ENCODE measurements around the gene KIF22. TPM values are rescaled to one million over a fixed set of nuclear protein-coding genes. Genes with fewer than 3 reads are reported as not detected.
"Not testable (repeated sequence)": the region's sequence is repeated elsewhere in the genome, so short reads cannot be mapped to it uniquely, and the experiment has no call there.

KIF22 gene
- total RNA-seq, 1 donor from 2014 or later, result 28.6 TPM

GRCh38 chr16:29756654-29757053 is 33.9 kb upstream of the KIF22 start:
- H3K9me3 ChIP-seq, result no peaks in the 10 kb centered on the region
- no peaks in the 10 kb centered on the region for H3K27me3 ChIP-seq
- no peak for DNase-seq (ENCODE audit: low spot score in 2 of 2)
- no peak for TF ChIP-seq CTCF (IDR thresholded peaks at IDR 0.05)
- no peak overlapping the region for H3K4me3 ChIP-seq
- H3K27ac ChIP-seq, result no peak overlapping the region
- intact Hi-C loops (cut with DNase I), result no loop called here
- no peaks in the 10 kb centered on the region for H3K36me3 ChIP-seq
- H3K4me1 ChIP-seq, result no peaks in the 10 kb centered on the region

DNA sequence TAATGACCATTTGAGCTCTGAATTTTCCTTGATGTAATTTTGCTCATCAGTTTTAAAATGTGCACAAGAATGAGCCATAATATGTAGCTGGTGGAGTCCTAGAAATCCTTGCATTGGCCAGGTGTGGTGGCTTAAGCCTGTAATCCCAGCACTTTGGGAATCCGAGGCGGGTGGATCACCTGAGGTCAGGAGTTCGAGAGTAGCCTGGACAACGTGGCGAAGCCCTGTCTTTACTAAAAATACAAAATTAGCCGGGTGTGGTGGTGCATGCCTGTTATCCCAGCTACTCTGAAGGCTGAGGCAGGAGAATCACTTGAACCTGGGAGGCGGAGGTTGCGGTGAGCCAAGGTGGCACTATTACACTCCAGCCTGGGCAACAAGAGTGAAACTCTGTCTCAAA is 33.5 kb upstream of the KIF22 start:
- H3K36me3 ChIP-seq; H3K4me3 ChIP-seq; H3K9me3 ChIP-seq; intact Hi-C loops (cut with DNase I); H3K27me3 ChIP-seq; H3K4me1 ChIP-seq; DNase-seq (ENCODE audit: low spot score in 2 of 2); H3K27ac ChIP-seq: not testable (repeated sequence)

DNA sequence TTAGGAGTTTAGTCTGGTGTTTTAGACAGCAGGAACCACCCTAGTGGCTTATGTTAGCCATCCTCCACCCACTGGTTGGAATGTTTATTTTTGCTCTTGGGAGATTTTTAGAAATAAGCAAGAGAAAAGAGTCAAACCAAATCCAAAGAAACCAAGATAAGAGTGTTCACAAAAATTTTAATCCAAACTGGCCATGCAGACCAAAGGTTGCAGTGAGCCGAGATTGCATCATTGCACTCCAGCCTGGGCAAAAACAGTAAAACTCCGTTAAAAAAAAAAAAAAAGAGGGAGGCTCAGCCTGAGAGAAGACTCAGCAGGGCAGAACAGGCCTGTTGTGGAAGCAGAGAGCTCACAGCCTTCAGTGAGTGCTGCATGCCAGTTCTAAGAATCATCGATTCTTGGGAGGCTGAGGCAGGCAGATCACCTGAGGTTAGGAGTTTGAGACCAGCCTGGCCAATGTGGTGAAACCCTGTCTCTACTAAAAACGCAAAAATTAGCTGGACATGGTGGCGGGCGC is 32.5 kb upstream of the KIF22 start:
- intact Hi-C loops (cut with DNase I), result no loop called here
- Histone ChIP-seq H3K4me3 (no peak overlapping the region), H3K9me3 (no peaks in the 10 kb centered on the region), H3K4me1 (no peaks in the 10 kb centered on the region), H3K27ac (peak overlapping the region in 1 of 2 donors; percentile 22), H3K36me3 (no peaks in the 10 kb centered on the region), H3K27me3 (no peaks in the 10 kb centered on the region)
- TF ChIP-seq CTCF (IDR thresholded peaks at IDR 0.05), result no peak
- no peak for DNase-seq (ENCODE audit: low spot score in 2 of 2)

DNA sequence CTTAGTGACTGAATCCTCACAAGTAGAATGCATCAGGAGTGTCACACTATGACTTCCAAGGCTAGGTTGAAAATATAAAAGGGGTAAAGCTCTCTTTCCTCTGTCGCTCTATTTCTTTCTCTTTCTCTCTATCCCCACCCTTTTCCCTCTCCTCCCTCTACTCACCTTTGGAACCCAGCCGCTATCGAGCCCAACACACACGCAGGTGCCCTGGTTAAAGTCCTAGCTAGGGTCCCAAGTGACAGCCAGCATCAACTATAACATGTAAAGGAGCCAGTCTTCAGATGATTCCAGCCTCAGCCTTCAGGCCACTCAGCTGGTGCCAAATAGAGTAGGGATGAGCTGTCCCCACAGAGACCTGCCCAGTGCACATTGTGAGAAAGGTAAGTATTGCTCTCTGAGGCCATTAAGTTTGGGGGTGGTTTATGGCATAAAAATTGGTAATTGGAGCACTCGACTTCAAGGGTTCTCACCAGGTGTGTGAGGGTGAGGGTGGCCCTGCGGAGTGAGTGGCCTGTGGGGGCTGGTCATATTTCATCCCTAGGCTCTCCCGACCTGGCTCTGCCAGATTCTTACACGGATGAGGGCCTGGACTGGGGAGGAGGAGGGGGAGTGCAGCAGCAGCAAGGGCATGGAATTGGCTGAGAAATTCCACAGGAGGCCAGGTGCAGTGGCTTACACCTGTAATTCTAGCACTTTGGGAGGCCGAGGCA is 29.8 kb upstream of the KIF22 start:
- intact Hi-C loops (cut with DNase I), result no loop called here
- no peak overlapping the region for H3K4me3 ChIP-seq

DNA sequence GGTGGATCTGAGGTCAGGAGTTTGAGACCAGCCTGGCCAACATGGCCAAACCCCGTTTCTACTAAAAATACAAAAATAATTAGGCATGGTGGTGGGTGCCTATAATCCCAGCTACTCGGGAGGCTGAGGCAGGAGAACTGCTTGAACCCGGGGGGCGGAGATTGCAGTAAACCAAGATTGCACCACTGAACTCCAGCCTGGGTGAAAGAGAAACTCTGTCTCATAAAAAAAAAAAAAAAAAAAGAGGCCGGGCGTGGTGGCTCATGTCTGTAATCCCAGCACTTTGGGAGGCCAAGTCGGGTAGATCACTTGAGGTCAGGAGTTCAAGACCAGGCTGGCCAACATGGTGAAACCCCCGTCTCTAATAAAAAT is 29.3 kb upstream of the KIF22 start:
- intact Hi-C loops (cut with DNase I); DNase-seq (ENCODE audit: low spot score in 2 of 2); H3K27me3 ChIP-seq; H3K9me3 ChIP-seq; H3K36me3 ChIP-seq; H3K4me1 ChIP-seq; H3K4me3 ChIP-seq; H3K27ac ChIP-seq: not testable (repeated sequence)

More for the DNA sequence above, 29.8 kb upstream of the KIF22 start:
- H3K27ac ChIP-seq, result no peak overlapping the region
- no peak for TF ChIP-seq CTCF (IDR thresholded peaks at IDR 0.05)
- no peaks in the 10 kb centered on the region for H3K27me3 ChIP-seq
- no peaks in the 10 kb centered on the region for H3K36me3 ChIP-seq
- no peaks in the 10 kb centered on the region for H3K9me3 ChIP-seq
- no peaks in the 10 kb centered on the region for H3K4me1 ChIP-seq
- no peak for DNase-seq (ENCODE audit: low spot score in 2 of 2)

DNA sequence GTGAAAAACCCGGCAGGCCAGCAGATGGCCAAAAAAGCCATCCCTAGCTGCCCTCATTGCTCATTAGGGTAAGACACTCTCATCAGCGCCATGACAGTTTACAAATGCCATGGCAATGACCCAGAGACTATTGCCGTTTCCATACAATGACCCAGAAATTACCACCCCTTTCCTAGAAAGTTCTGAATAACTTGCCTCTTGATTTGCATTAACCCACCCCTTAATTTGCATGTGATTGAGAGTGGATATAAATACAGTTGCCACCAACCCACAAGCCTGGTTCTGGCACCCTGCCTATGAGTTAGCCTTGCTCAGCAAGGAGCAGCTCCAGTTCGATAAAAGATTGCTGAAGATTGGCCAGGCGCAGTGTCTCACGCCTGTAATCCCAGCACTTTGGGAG is 28.7 kb upstream of the KIF22 start:
- no peak overlapping the region for H3K27ac ChIP-seq
- H3K4me1 ChIP-seq, result no peaks in the 10 kb centered on the region
- no peaks in the 10 kb centered on the region for H3K27me3 ChIP-seq
- no peak overlapping the region for H3K4me3 ChIP-seq
- no peak for TF ChIP-seq CTCF (IDR thresholded peaks at IDR 0.05)
- no peaks in the 10 kb centered on the region for H3K36me3 ChIP-seq
- no peaks in the 10 kb centered on the region for H3K9me3 ChIP-seq
- intact Hi-C loops (cut with DNase I), result no loop called here
- DNase-seq (ENCODE audit: low spot score in 2 of 2), result no peak

DNA sequence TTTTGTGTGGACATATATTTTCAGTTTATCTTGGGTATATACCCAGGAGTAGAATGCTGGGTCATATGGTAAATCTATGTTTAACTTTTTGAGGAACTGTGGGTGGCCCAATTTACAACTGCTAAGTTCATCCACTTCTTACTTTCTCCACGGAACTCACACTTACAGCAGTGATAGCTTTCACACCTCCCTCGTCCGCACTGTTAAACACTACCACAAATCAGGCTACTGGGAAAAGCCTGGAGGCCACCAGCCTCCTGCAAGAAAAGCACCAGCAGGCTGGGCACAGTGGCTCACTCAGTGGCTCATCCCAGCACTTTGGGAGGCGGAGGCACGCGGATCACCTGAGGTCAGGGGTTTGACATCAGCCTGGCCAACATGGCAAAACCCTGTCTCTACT is 27.2 kb upstream of the KIF22 start:
- DNase-seq (ENCODE audit: low spot score in 2 of 2), result no peak
- no peaks in the 10 kb centered on the region for H3K9me3 ChIP-seq
- intact Hi-C loops (cut with DNase I), result no loop called here
- H3K27me3 ChIP-seq, result no peaks in the 10 kb centered on the region
- H3K4me3 ChIP-seq, result no peak overlapping the region
- TF ChIP-seq CTCF (IDR thresholded peaks at IDR 0.05), result no peak
- no peak overlapping the region for H3K27ac ChIP-seq
- H3K4me1 ChIP-seq, result no peaks in the 10 kb centered on the region
- H3K36me3 ChIP-seq, result no peaks in the 10 kb centered on the region

Data from ascending aorta (tissue), 2 donors.